ENCODE measurements around the gene THRAP3.

- TF ChIP-seq POLR2AphosphoS5 (IDR thresholded peaks at IDR 0.05; ENCODE audit: low read depth, low read length) (no peak), TAF1 (IDR thresholded peaks at IDR 0.05; ENCODE audit: borderline replicate concordance, insufficient read depth, low read length) (no peak), FOXP2 (optimal IDR thresholded peaks at IDR 0.05; ENCODE audit: borderline replicate concordance, extremely low read depth, extremely low read length, insufficient read depth) (no peak), SIN3A (IDR thresholded peaks at IDR 0.05; ENCODE audit: borderline replicate concordance, insufficient read depth, low read length) (no peak)
- TF ChIP-seq, protein P1, sequence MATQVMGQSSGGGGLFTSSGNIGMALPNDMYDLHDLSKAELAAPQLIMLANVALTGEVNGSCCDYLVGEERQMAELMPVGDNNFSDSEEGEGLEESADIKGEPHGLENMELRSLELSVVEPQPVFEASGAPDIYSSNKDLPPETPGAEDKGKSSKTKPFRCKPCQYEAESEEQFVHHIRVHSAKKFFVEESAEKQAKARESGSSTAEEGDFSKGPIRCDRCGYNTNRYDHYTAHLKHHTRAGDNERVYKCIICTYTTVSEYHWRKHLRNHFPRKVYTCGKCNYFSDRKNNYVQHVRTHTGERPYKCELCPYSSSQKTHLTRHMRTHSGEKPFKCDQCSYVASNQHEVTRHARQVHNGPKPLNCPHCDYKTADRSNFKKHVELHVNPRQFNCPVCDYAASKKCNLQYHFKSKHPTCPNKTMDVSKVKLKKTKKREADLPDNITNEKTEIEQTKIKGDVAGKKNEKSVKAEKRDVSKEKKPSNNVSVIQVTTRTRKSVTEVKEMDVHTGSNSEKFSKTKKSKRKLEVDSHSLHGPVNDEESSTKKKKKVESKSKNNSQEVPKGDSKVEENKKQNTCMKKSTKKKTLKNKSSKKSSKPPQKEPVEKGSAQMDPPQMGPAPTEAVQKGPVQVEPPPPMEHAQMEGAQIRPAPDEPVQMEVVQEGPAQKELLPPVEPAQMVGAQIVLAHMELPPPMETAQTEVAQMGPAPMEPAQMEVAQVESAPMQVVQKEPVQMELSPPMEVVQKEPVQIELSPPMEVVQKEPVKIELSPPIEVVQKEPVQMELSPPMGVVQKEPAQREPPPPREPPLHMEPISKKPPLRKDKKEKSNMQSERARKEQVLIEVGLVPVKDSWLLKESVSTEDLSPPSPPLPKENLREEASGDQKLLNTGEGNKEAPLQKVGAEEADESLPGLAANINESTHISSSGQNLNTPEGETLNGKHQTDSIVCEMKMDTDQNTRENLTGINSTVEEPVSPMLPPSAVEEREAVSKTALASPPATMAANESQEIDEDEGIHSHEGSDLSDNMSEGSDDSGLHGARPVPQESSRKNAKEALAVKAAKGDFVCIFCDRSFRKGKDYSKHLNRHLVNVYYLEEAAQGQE (IDR thresholded peaks at IDR 0.05; ENCODE audit: insufficient read depth in 1 of 2, low read depth in 2 of 2, low read length in 2 of 2): no peak
These were observed 130.2 kb downstream of the THRAP3 start for GRCh38 chr1:36354486-36354885.
